T-helper 2 cell treated with Interferon-gamma antibody and Interleukin-4, amounts not matched to agents 5 μg/mL and 100 μg/mL, for 36 hours (primary cell): ENCODE data around the gene ORC3.

Source experiments
- DNase-seq: peaks from one replicate; pipeline ENCODE4 v3.0.0; 2021; ENCODE audit warnings: low spot score
- H3K27ac Mint-ChIP-seq: one replicate; pipeline ENCODE4 v1.8.0; 2021; ENCODE audit warnings: mild to moderate bottlenecking, mixed read lengths
- H3K27me3 Mint-ChIP-seq: one replicate; pipeline ENCODE4 v1.8.0; 2021; ENCODE audit warnings: low read depth, mixed read lengths
- H3K36me3 Mint-ChIP-seq: one replicate; pipeline ENCODE4 v1.8.0; 2021; ENCODE audit warnings: low read depth, mixed read lengths
- H3K4me1 Mint-ChIP-seq: one replicate; pipeline ENCODE4 v1.8.0; 2021; ENCODE audit warnings: low read depth, mixed read lengths
- H3K4me3 Mint-ChIP-seq: one replicate; pipeline ENCODE4 v1.8.0; 2022; ENCODE audit warnings: mild to moderate bottlenecking, moderate library complexity, mixed read lengths
- H3K9me3 Mint-ChIP-seq: one replicate; pipeline ENCODE4 v1.8.0; 2021; ENCODE audit warnings: mixed read lengths

Gene ORC3

GRCh38 chr6:87658516-87658915, 68.6 kb downstream of the ORC3 start:
- H3K27me3 Mint-ChIP-seq: no peaks in the 10 kb centered on the region
- H3K4me3 Mint-ChIP-seq: no peak overlapping the region
- no peaks in the 10 kb centered on the region for H3K9me3 Mint-ChIP-seq
- DNase-seq: no peak
- peaks cover 25% of the 10 kb centered on the region for H3K4me1 Mint-ChIP-seq
- H3K27ac Mint-ChIP-seq: no peak overlapping the region
- H3K36me3 Mint-ChIP-seq: peaks cover 53% of the 10 kb centered on the region

DNA sequence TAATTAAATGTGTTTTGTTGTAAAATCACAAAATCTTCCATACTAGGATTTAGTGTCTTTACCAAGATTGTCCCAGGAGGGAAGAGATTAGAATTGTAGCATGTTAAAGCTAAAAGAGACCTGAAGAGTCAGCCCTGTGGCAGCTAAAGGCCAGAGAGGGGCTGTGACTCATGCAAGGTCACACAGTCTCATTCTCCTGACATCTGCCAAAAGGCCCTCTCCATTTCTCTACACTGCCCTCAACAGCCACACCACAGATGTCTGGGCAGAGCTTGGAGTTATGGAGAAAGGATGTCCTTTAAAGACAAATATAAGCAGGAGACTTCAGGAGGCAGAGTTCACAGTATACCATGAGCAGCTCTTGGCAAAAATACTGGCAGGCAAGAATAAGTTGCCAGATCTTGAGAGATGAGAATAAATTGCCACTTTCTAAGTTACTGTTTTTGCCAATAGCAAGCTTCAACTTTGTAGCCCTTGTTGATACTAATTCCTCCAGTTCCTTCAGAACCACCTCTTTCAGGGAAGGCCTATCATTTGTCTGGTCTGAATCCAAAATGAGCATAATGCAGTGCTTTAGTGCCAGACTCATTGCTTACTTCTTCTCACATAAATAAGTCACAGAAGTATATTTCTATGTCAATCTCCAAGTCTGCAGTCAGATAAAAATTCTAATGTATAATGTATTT, 70.4 kb downstream of the ORC3 start:
- Mint-ChIP-seq H3K36me3 (peaks cover 41% of the 10 kb centered on the region), H3K9me3 (no peaks in the 10 kb centered on the region), H3K27me3 (no peaks in the 10 kb centered on the region), H3K4me3 (no peak overlapping the region), H3K4me1 (peaks cover 12% of the 10 kb centered on the region), H3K27ac (no peak overlapping the region)
- no peak for DNase-seq

DNA sequence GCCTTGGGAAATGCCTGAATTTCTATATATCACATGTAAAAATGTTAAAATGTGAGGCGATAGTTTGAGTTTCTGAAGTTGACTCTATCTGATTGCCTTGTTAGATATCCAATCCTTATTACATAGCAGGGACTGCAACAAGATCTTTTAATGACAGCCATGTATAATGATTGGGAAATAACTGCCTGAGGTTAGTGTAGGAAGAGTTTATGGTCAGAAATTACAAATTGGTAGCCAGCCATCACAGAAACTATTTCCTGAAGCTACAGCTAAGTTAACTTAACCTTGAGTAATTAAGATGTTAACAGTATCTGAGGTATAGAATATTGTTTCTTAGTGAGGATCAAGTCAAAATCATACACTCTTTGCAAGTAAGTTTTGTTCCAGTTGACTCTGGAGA, 71.1 kb downstream of the ORC3 start:
- Mint-ChIP-seq H3K27me3 (no peaks in the 10 kb centered on the region), H3K4me1 (peaks cover 12% of the 10 kb centered on the region), H3K36me3 (peaks cover 41% of the 10 kb centered on the region), H3K27ac (no peak overlapping the region), H3K9me3 (no peaks in the 10 kb centered on the region), H3K4me3 (no peak overlapping the region)
- DNase-seq: no peak

- Mint-ChIP-seq H3K27ac (no peak overlapping the region), H3K4me3 (no peak overlapping the region), H3K4me1 (peaks cover 11% of the 10 kb centered on the region), H3K27me3 (no peaks in the 10 kb centered on the region), H3K36me3 (peaks cover 42% of the 10 kb centered on the region), H3K9me3 (no peaks in the 10 kb centered on the region)
- DNase-seq: no peak
Measured at GRCh38 chr6:87661503-87661902, 71.6 kb downstream of the ORC3 start.

GRCh38 chr6:87663434-87663833, 73.5 kb downstream of the ORC3 start:
- no peaks in the 10 kb centered on the region for H3K9me3 Mint-ChIP-seq
- H3K36me3 Mint-ChIP-seq: peaks cover 35% of the 10 kb centered on the region
- H3K27me3 Mint-ChIP-seq: no peaks in the 10 kb centered on the region
- no peak overlapping the region for H3K27ac Mint-ChIP-seq
- H3K4me3 Mint-ChIP-seq: no peak overlapping the region
- no peak for DNase-seq
- no peaks in the 10 kb centered on the region for H3K4me1 Mint-ChIP-seq

DNA sequence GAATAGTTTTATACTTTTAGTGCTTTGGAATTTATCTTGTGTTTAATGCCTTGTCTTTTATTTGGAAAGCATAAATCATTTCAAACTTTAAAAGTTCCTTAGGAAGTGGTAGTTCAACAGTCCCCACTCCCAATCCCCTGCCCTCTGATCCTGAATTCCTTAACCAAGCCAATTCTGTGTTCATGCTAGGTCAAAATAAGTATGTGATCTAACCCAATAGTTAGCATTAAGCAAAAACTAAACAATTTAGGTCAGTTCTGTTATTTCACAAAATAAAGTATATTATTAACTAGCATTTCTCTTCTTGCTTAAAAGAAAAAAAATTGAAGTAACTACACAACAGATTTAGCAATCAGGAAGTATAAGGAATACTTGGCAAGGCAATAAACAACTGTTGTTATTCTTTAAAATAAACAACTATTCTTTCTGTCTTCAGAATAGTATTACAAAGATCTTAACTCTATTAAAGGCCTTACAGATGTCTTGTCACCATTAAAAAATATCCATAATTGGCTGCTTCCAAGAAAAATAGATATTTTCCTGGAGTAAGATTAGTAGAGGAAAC, 75.1 kb downstream of the ORC3 start:
- no peaks in the 10 kb centered on the region for H3K27me3 Mint-ChIP-seq
- H3K4me1 Mint-ChIP-seq: no peaks in the 10 kb centered on the region
- no peak overlapping the region for H3K27ac Mint-ChIP-seq
- H3K9me3 Mint-ChIP-seq: no peaks in the 10 kb centered on the region
- DNase-seq: no peak
- H3K4me3 Mint-ChIP-seq: no peak overlapping the region
- peaks cover 29% of the 10 kb centered on the region for H3K36me3 Mint-ChIP-seq

- no peak overlapping the region for H3K27ac Mint-ChIP-seq
- H3K4me1 Mint-ChIP-seq: peaks cover 9% of the 10 kb centered on the region
- no peak for DNase-seq
- peaks cover 31% of the 10 kb centered on the region for H3K36me3 Mint-ChIP-seq
- H3K4me3 Mint-ChIP-seq: no peak overlapping the region
- H3K27me3 Mint-ChIP-seq: no peaks in the 10 kb centered on the region
- no peaks in the 10 kb centered on the region for H3K9me3 Mint-ChIP-seq
Measured at GRCh38 chr6:87667032-87667431, 77.1 kb downstream of the ORC3 start.

GRCh38 chr6:87668013-87668412, 78.1 kb downstream of the ORC3 start:
- peaks cover 35% of the 10 kb centered on the region for H3K36me3 Mint-ChIP-seq
- H3K4me1 Mint-ChIP-seq: peaks cover 9% of the 10 kb centered on the region
- no peak overlapping the region for H3K27ac Mint-ChIP-seq
- H3K9me3 Mint-ChIP-seq: no peaks in the 10 kb centered on the region
- no peaks in the 10 kb centered on the region for H3K27me3 Mint-ChIP-seq
- no peak overlapping the region for H3K4me3 Mint-ChIP-seq
- no peak for DNase-seq

GRCh38 chr6:87669051-87669450, 79.1 kb downstream of the ORC3 start:
- H3K36me3 Mint-ChIP-seq: peaks cover 31% of the 10 kb centered on the region
- no peaks in the 10 kb centered on the region for H3K9me3 Mint-ChIP-seq
- H3K4me1 Mint-ChIP-seq: peaks cover 9% of the 10 kb centered on the region
- no peaks in the 10 kb centered on the region for H3K27me3 Mint-ChIP-seq
- no peak for DNase-seq
- no peak overlapping the region for H3K4me3 Mint-ChIP-seq
- no peak overlapping the region for H3K27ac Mint-ChIP-seq

DNA sequence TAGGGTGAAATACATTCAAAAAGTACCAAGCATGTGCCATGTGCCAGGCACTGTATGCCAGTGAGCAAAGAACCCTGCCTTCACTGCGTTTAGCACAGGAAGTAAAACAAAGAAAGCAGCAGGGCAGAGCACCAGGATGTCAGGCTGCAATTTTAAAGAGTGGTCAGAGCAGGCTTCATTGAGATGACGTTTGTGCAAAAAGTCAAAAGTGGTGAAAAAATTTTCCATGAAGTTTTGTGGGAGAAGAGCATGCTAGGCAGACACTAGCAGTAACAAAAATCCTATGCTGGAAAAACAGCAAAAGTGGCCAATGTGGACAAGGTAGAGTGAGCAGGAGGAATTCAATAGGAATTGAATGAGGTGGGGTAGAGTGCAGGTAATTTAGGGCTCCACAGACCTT, 80.8 kb downstream of the ORC3 start:
- Mint-ChIP-seq H3K27ac (peak overlapping the region; percentile 4), H3K9me3 (no peaks in the 10 kb centered on the region), H3K4me3 (no peak overlapping the region), H3K4me1 (peaks cover 9% of the 10 kb centered on the region), H3K27me3 (no peaks in the 10 kb centered on the region), H3K36me3 (peaks cover 45% of the 10 kb centered on the region)
- no peak for DNase-seq

GRCh38 chr6:87671555-87672029, 81.7 kb downstream of the ORC3 start:
- H3K27me3 Mint-ChIP-seq: no peaks in the 10 kb centered on the region
- peaks cover 49% of the 10 kb centered on the region for H3K36me3 Mint-ChIP-seq
- H3K27ac Mint-ChIP-seq: no peak overlapping the region
- H3K9me3 Mint-ChIP-seq: no peaks in the 10 kb centered on the region
- DNase-seq: no peak
- peaks cover 9% of the 10 kb centered on the region for H3K4me1 Mint-ChIP-seq
- H3K4me3 Mint-ChIP-seq: no peak overlapping the region

DNA sequence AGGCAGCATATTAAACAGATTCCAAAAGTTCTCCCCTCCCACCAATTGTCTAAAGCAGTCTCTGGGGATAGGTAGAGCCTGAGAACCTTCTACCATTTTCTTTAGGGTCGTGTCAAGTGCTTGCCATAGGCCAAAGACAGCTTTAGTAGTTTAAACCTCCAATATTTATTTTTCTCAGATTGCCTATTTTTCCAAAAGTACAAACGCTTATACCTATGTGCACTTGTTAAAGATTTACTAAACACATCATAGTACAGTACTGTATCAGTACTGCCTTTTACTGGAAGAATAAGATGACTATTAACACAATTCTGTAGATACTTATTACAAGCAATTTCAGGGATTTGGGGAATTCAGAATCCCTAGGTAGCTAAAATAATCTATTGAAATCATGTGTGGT, 82.7 kb downstream of the ORC3 start:
- no peak overlapping the region for H3K27ac Mint-ChIP-seq
- no peaks in the 10 kb centered on the region for H3K27me3 Mint-ChIP-seq
- peaks cover 52% of the 10 kb centered on the region for H3K36me3 Mint-ChIP-seq
- no peaks in the 10 kb centered on the region for H3K9me3 Mint-ChIP-seq
- no peak for DNase-seq
- no peak overlapping the region for H3K4me3 Mint-ChIP-seq
- peaks cover 9% of the 10 kb centered on the region for H3K4me1 Mint-ChIP-seq

DNA sequence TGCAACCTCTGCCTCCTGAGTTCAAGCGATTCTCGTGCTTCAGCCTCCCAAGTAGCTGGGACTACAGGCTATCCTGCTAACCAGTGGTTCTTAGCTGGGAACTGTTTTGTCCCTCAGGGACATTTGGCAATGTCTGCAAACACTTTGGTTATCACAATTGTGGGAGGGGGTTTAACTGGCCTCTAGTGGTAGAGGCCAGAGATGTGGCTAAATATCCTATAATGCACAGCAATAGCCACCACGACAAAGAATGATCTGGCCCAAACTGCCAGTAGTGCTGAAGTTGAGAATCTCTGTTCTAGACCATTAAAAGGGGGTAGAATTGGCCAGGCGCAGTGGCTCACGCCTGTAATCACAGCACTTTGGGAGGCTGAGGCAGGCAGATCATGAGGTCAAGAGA, 83.3 kb downstream of the ORC3 start:
- H3K27me3 Mint-ChIP-seq: no peaks in the 10 kb centered on the region
- no peak overlapping the region for H3K27ac Mint-ChIP-seq
- H3K9me3 Mint-ChIP-seq: no peaks in the 10 kb centered on the region
- peaks cover 12% of the 10 kb centered on the region for H3K4me1 Mint-ChIP-seq
- DNase-seq: no peak
- peaks cover 53% of the 10 kb centered on the region for H3K36me3 Mint-ChIP-seq
- no peak overlapping the region for H3K4me3 Mint-ChIP-seq

DNA sequence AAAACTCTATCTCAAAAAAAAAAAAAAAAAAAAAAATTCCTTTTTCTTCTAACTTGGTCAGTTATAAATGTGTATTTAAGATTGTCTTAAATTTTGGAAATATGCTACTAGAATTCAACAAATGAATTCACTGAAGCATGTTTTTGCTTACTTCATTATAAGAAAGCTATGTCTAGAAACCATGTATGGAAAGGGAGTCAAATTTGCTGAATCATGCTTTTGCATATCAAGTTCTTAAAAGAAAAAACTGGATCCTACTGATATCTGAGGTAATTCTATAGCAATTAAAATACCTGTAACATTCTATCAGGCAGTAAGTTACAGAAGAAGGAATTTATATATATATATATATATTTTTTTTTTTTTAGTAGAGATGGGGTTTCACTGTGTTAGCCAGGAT, 84.4 kb downstream of the ORC3 start:
- H3K27me3 Mint-ChIP-seq: no peaks in the 10 kb centered on the region
- no peaks in the 10 kb centered on the region for H3K9me3 Mint-ChIP-seq
- H3K4me1 Mint-ChIP-seq: peaks cover 12% of the 10 kb centered on the region
- DNase-seq: no peak
- H3K36me3 Mint-ChIP-seq: peaks cover 57% of the 10 kb centered on the region
- H3K27ac Mint-ChIP-seq: no peak overlapping the region
- no peak overlapping the region for H3K4me3 Mint-ChIP-seq
